GM12878 (cell line): ENCODE measurements around the gene NPC2.

Experiments used
- ASH2L ChIP-seq: fragments of 300-600, 200-600 bp; sonication (generic); IDR thresholded peaks from 2 replicates; pipeline ENCODE4 v1.6.1; 2017; ENCODE audit warnings: low read depth, mild to moderate bottlenecking, borderline replicate concordance
- BACH1 ChIP-seq: fragments of 450-650 bp; IDR thresholded peaks from 2 replicates; pipeline ENCODE4 v1.6.1; 2017; ENCODE audit warnings: mild to moderate bottlenecking, borderline replicate concordance
- CHD4 ChIP-seq: fragments of 200-600 bp; sonication (generic); IDR thresholded peaks from 2 replicates; pipeline ENCODE4 v1.6.1; 2016; ENCODE audit warnings: mild to moderate bottlenecking
- EP300 ChIP-seq, 2 experiments: fragments of 150-350 bp in 1 of 2; IDR thresholded peaks; 2 replicates each; pipeline ENCODE4 v1.6.1; 2011 to 2012; ENCODE audit warnings: low read depth in 2 of 2, low read length in 2 of 2, borderline replicate concordance in 1 of 2, improper control_type of control experiment in 1 of 2, inconsistent platforms in 1 of 2; ENCODE audit not compliant: control insufficient read depth in 1 of 2
- KDM1A ChIP-seq: fragments of 200-600 bp; sonication (generic); IDR thresholded peaks from 2 replicates; pipeline ENCODE4 v1.6.1; 2016; ENCODE audit warnings: borderline replicate concordance
- POLR2A ChIP-seq: IDR thresholded peaks from 2 replicates; pipeline ENCODE4 v1.6.1; 2011; ENCODE audit warnings: low read depth, mild to moderate bottlenecking, low read length
- RAD21 ChIP-seq: IDR thresholded peaks from 2 replicates; pipeline ENCODE4 v1.6.1; 2011; ENCODE audit warnings: mild to moderate bottlenecking, low read depth, low read length, moderate library complexity; ENCODE audit not compliant: insufficient read depth
- SP1 ChIP-seq: IDR thresholded peaks from one replicate; pipeline ENCODE4 v1.6.1; 2011; ENCODE audit warnings: low read depth, low read length
- SREBF2 ChIP-seq: IDR thresholded peaks from 2 replicates; pipeline ENCODE4 v1.6.1; 2012; ENCODE audit warnings: mild to moderate bottlenecking, low read length
- SUZ12 ChIP-seq: fragments of 200-600 bp; sonication (generic); IDR thresholded peaks from one replicate; pipeline ENCODE4 v1.6.1; 2018; ENCODE audit warnings: antibody characterized with exemption, mild to moderate bottlenecking; ENCODE audit not compliant: unreplicated experiment
- TF ChIP-seq, protein P1 (sequence below), 3 experiments: IDR thresholded peaks in 2 of 3; conservative IDR thresholded peaks in 1 of 3; 2 replicates each; pipeline ENCODE4 v1.5.1; 2011; ENCODE audit warnings: low read depth in 3 of 3, low read length in 3 of 3, mild to moderate bottlenecking in 3 of 3, control low read depth in 2 of 3, moderate library complexity in 2 of 3, inconsistent platforms in 1 of 3, mixed read lengths in 1 of 3; ENCODE audit not compliant: control insufficient read depth in 2 of 3, insufficient read depth in 1 of 3; ENCODE audit errors: extremely low read depth in 1 of 3
- TF ChIP-seq, protein P2 (sequence below): fragments of 450-650 bp; formaldehyde crosslinking; IDR thresholded peaks from 2 replicates; pipeline ENCODE4 v1.5.0; 2022; ENCODE audit warnings: mild to moderate bottlenecking, missing genetic modification characterization
- TF ChIP-seq, protein P3 (sequence below): fragments of 450-650 bp; IDR thresholded peaks from 2 replicates; pipeline ENCODE4 v1.6.1; 2017; ENCODE audit warnings: borderline replicate concordance
- TF ChIP-seq, protein P4 (sequence below): fragments of 450-650 bp; IDR thresholded peaks from 2 replicates; pipeline ENCODE4 v1.6.1; 2018; ENCODE audit warnings: mild to moderate bottlenecking, low read depth, moderate library complexity; ENCODE audit not compliant: partially characterized antibody

DNA sequence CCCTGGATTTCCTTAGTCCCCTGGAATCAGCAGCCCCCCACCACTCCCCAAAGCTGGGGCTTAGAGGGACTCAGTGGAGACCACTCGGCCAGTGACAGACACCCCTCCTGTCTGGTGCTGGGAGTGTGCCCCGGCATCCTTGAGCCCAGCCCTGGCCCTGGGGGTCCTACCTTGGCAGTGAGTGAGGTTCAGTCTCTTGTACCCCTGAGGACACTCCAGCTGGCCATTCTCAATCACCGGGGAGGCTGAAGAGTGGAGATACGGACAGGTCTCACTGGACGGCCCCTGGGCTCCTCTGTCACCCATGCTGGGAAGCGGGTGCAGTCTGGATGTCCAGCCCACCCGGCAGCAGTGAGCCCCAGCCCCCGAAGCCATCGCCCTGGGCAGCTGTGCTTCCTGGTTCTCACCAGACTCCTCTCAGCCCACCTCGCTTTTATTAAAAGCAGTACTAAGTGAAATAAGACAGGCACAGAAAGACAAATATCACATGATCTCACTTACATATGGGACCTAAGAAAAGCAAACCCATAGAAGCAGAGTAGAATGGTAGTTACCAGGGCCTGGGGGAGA is 42.7 kb upstream of the NPC2 start:
- TF ChIP-seq, protein P1, sequence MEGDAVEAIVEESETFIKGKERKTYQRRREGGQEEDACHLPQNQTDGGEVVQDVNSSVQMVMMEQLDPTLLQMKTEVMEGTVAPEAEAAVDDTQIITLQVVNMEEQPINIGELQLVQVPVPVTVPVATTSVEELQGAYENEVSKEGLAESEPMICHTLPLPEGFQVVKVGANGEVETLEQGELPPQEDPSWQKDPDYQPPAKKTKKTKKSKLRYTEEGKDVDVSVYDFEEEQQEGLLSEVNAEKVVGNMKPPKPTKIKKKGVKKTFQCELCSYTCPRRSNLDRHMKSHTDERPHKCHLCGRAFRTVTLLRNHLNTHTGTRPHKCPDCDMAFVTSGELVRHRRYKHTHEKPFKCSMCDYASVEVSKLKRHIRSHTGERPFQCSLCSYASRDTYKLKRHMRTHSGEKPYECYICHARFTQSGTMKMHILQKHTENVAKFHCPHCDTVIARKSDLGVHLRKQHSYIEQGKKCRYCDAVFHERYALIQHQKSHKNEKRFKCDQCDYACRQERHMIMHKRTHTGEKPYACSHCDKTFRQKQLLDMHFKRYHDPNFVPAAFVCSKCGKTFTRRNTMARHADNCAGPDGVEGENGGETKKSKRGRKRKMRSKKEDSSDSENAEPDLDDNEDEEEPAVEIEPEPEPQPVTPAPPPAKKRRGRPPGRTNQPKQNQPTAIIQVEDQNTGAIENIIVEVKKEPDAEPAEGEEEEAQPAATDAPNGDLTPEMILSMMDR (IDR thresholded peaks at IDR 0.05 in 2 of 3, conservative IDR thresholded peaks at IDR 0.05 in 1 of 3; ENCODE audit: control insufficient read depth in 2 of 3, extremely low read depth in 1 of 3, insufficient read depth in 1 of 3, low read depth in 3 of 3, low read length in 3 of 3), result no peak
- no peak for TF ChIP-seq SUZ12
- TF ChIP-seq SREBF2, result no peak
- TF ChIP-seq, protein P2, sequence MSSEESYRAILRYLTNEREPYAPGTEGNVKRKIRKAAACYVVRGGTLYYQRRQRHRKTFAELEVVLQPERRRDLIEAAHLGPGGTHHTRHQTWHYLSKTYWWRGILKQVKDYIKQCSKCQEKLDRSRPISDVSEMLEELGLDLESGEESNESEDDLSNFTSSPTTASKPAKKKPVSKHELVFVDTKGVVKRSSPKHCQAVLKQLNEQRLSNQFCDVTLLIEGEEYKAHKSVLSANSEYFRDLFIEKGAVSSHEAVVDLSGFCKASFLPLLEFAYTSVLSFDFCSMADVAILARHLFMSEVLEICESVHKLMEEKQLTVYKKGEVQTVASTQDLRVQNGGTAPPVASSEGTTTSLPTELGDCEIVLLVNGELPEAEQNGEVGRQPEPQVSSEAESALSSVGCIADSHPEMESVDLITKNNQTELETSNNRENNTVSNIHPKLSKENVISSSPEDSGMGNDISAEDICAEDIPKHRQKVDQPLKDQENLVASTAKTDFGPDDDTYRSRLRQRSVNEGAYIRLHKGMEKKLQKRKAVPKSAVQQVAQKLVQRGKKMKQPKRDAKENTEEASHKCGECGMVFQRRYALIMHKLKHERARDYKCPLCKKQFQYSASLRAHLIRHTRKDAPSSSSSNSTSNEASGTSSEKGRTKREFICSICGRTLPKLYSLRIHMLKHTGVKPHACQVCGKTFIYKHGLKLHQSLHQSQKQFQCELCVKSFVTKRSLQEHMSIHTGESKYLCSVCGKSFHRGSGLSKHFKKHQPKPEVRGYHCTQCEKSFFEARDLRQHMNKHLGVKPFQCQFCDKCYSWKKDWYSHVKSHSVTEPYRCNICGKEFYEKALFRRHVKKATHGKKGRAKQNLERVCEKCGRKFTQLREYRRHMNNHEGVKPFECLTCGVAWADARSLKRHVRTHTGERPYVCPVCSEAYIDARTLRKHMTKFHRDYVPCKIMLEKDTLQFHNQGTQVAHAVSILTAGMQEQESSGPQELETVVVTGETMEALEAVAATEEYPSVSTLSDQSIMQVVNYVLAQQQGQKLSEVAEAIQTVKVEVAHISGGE (CRISPR knock-in tag), result no peak
- no peak for TF ChIP-seq BACH1
- no peak for TF ChIP-seq KDM1A
- TF ChIP-seq, protein P3, sequence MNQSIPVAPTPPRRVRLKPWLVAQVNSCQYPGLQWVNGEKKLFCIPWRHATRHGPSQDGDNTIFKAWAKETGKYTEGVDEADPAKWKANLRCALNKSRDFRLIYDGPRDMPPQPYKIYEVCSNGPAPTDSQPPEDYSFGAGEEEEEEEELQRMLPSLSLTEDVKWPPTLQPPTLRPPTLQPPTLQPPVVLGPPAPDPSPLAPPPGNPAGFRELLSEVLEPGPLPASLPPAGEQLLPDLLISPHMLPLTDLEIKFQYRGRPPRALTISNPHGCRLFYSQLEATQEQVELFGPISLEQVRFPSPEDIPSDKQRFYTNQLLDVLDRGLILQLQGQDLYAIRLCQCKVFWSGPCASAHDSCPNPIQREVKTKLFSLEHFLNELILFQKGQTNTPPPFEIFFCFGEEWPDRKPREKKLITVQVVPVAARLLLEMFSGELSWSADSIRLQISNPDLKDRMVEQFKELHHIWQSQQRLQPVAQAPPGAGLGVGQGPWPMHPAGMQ, result no peak
- TF ChIP-seq POLR2A, result no peak
- TF ChIP-seq ASH2L, result no peak
- TF ChIP-seq, protein P4, sequence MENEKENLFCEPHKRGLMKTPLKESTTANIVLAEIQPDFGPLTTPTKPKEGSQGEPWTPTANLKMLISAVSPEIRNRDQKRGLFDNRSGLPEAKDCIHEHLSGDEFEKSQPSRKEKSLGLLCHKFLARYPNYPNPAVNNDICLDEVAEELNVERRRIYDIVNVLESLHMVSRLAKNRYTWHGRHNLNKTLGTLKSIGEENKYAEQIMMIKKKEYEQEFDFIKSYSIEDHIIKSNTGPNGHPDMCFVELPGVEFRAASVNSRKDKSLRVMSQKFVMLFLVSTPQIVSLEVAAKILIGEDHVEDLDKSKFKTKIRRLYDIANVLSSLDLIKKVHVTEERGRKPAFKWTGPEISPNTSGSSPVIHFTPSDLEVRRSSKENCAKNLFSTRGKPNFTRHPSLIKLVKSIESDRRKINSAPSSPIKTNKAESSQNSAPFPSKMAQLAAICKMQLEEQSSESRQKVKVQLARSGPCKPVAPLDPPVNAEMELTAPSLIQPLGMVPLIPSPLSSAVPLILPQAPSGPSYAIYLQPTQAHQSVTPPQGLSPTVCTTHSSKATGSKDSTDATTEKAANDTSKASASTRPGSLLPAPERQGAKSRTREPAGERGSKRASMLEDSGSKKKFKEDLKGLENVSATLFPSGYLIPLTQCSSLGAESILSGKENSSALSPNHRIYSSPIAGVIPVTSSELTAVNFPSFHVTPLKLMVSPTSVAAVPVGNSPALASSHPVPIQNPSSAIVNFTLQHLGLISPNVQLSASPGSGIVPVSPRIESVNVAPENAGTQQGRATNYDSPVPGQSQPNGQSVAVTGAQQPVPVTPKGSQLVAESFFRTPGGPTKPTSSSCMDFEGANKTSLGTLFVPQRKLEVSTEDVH, result no peak
- TF ChIP-seq SP1, result no peak
- TF ChIP-seq RAD21, result no peak
- no peak for TF ChIP-seq CHD4
- TF ChIP-seq EP300 (IDR thresholded peaks at IDR 0.05; ENCODE audit: borderline replicate concordance in 1 of 2, control insufficient read depth in 1 of 2, low read depth in 2 of 2, low read length in 2 of 2), result no peak
